ENCODE data around the gene KRTAP19-8. TPM values are rescaled to one million over a fixed set of nuclear protein-coding genes. Genes with fewer than 3 reads are reported as not detected.

KRTAP19-8 gene
- total and polyA plus RNA-seq, 11 donors: not detected

GRCh38 chr21:31003471-31003870 lies 34.8 kb downstream of the KRTAP19-8 start:
- peaks cover 0 to 5% (median 0%) of the 10 kb centered on the region in 9 donors for H3K27me3 ChIP-seq
- H3K9me3 ChIP-seq: no peaks in the 10 kb centered on the region
- no peaks in the 10 kb centered on the region for H3K36me3 ChIP-seq
- no peak overlapping the region for H3K27ac ChIP-seq
- TF ChIP-seq POLR2A (IDR thresholded peaks at IDR 0.05) (no peak), CTCF (IDR thresholded peaks at IDR 0.05) (no peak)
- H3K4me1 ChIP-seq: no peaks in the 10 kb centered on the region
- H3K4me3 ChIP-seq: no peak overlapping the region
- WGBS, 4 donors: 70 to 79% (median 72%) methylated on average over 10 of the region's 10 CpGs
- intact Hi-C loops (cut with DNase I): no loop called here
- DNase-seq (no peak), ATAC-seq (no peak)

- TF ChIP-seq CTCF (IDR thresholded peaks at IDR 0.05): no peak
- TF ChIP-seq POLR2A (IDR thresholded peaks at IDR 0.05): no peak
- 49 to 54% (median 52%) methylated on average over 3 of the region's 3 CpGs for WGBS, 4 donors
- intact Hi-C loops (cut with DNase I): no loop called here
- DNase-seq (no peak), ATAC-seq (no peak)
- Histone ChIP-seq H3K4me1 (no peaks in the 10 kb centered on the region), H3K36me3 (no peaks in the 10 kb centered on the region), H3K9me3 (no peaks in the 10 kb centered on the region), H3K27ac (no peak overlapping the region), H3K27me3 (peaks cover 0 to 5% (median 0%) of the 10 kb centered on the region in 9 donors), H3K4me3 (no peak overlapping the region)
Measured at GRCh38 chr21:30997541-30997940, 40.7 kb downstream of the KRTAP19-8 start.

- no peak overlapping the region for H3K27ac ChIP-seq
- no peaks in the 10 kb centered on the region for H3K9me3 ChIP-seq
- no peaks in the 10 kb centered on the region for H3K4me1 ChIP-seq
- no peak overlapping the region for H3K4me3 ChIP-seq
- H3K36me3 ChIP-seq: no peaks in the 10 kb centered on the region
- H3K27me3 ChIP-seq: peaks cover 0 to 3% (median 0%) of the 10 kb centered on the region in 9 donors
- WGBS, 4 donors: 89 to 95% (median 92%) methylated on average over 2 of the region's 2 CpGs
- intact Hi-C loops (cut with DNase I): no loop called here
- ATAC-seq (no peak), DNase-seq (no peak)
- TF ChIP-seq POLR2A (IDR thresholded peaks at IDR 0.05): no peak
- no peak for TF ChIP-seq CTCF (IDR thresholded peaks at IDR 0.05)
Measured at GRCh38 chr21:30996728-30997127, 41.5 kb downstream of the KRTAP19-8 start.

GRCh38 chr21:30994932-30995331 lies 43.3 kb downstream of the KRTAP19-8 start:
- Histone ChIP-seq H3K36me3 (no peaks in the 10 kb centered on the region), H3K27ac (no peak overlapping the region), H3K4me3 (no peak overlapping the region), H3K4me1 (no peaks in the 10 kb centered on the region), H3K27me3 (no peaks in the 10 kb centered on the region), H3K9me3 (no peaks in the 10 kb centered on the region)
- ATAC-seq (no peak), DNase-seq (no peak)
- 55 to 64% (median 61%) methylated on average over 5 of the region's 5 CpGs for WGBS, 4 donors
- TF ChIP-seq POLR2A (IDR thresholded peaks at IDR 0.05) (no peak), CTCF (IDR thresholded peaks at IDR 0.05) (no peak)
- intact Hi-C loops (cut with DNase I): no loop called here

All from heart left ventricle (tissue), 16 donors.